OCI-LY7 (cell line): ENCODE measurements around the gene HAUS2. TPM values are rescaled to one million over a fixed set of nuclear protein-coding genes. Genes with fewer than 3 reads are reported as not detected.

Source experiments
- Bru-seq: library from RNA; stranded (reverse); fragments of 400-500 nt; gene quantifications from one replicate; lab custom pipeline; 2021; lab: Mats Ljungman, UMichigan
- BruChase-seq, 2 experiments: library from RNA; stranded (reverse); fragments of 400-500 nt; gene quantifications; one replicate each; lab custom pipeline; 2021; lab: Mats Ljungman, UMichigan
- BruUV-seq: library from RNA; stranded (reverse); fragments of 400-500 nt; replicated peaks from 2 replicates; lab custom pipeline; 2021; lab: Mats Ljungman, UMichigan
- CTCF ChIA-PET: fragments of 300-600 bp; sonication (Branson Sonifier 250); formaldehyde crosslinking; loops from one replicate; lab custom pipeline; 2022; ENCODE audit warnings: antibody characterized with exemption; ENCODE audit not compliant: unreplicated experiment; lab: Charles Lee
- POLR2A ChIA-PET: fragments of 300-600 bp; sonication (Branson Sonifier 250); formaldehyde crosslinking; loops from one replicate; lab custom pipeline; 2022; ENCODE audit warnings: antibody characterized with exemption; lab: Charles Lee
- DNase-seq: peaks from one replicate; pipeline ENCODE4 v3.0.0-alpha.2; 2015; ENCODE audit warnings: low spot score
- H2AFZ ChIP-seq: fragments of 200-600 bp; sonication (generic), shearing (Covaris generic); 2 replicates; pipeline ENCODE4 v1.6.1; 2014; ENCODE audit warnings: mild to moderate bottlenecking, antibody characterized with exemption, low read length, moderate library complexity
- H3K27ac ChIP-seq: fragments of 200-600 bp; sonication (generic); 2 replicates; pipeline ENCODE4 v1.5.1; 2014; ENCODE audit warnings: mixed run types, low read depth, mild to moderate bottlenecking, moderate library complexity, low read length, inconsistent platforms; ENCODE audit not compliant: poor library complexity, severe bottlenecking
- H3K36me3 ChIP-seq: fragments of 200-600 bp; sonication (generic); 2 replicates; pipeline ENCODE4 v1.6.1; 2014; ENCODE audit warnings: mild to moderate bottlenecking, antibody characterized with exemption, low read length, moderate library complexity, mixed read lengths; ENCODE audit not compliant: insufficient read depth
- H3K4me1 ChIP-seq: fragments of 200-600 bp; sonication (generic); 2 replicates; pipeline ENCODE4 v1.5.1; 2014; ENCODE audit warnings: mild to moderate bottlenecking, low read length; ENCODE audit not compliant: insufficient read depth, poor library complexity, severe bottlenecking
- H3K4me2 ChIP-seq: fragments of 200-600 bp; sonication (generic); 2 replicates; pipeline ENCODE4 v1.6.1; 2014; ENCODE audit warnings: mild to moderate bottlenecking, low read length
- H3K4me3 ChIP-seq: fragments of 200-600 bp; sonication (generic); 2 replicates; pipeline ENCODE4 v1.5.1; 2014; ENCODE audit warnings: mild to moderate bottlenecking, low read depth, low read length; ENCODE audit not compliant: poor library complexity, severe bottlenecking
- H3K79me2 ChIP-seq: fragments of 200-600 bp; sonication (generic); 2 replicates; pipeline ENCODE4 v1.6.1; 2016; ENCODE audit warnings: low read depth, mild to moderate bottlenecking, low read length, moderate library complexity, mixed read lengths; ENCODE audit not compliant: insufficient read depth
- H3K9me2 ChIP-seq: fragments of 200-600 bp; sonication (generic); 2 replicates; pipeline ENCODE4 v1.6.1; 2016; ENCODE audit warnings: mild to moderate bottlenecking, low read length, mixed read lengths; ENCODE audit not compliant: insufficient read depth
- H3K9me3 ChIP-seq: fragments of 200-600 bp; sonication (generic); 2 replicates; pipeline ENCODE4 v1.6.1; 2014; ENCODE audit warnings: mild to moderate bottlenecking, mixed run types, low read length, mixed read lengths
- H4K20me1 ChIP-seq: fragments of 200-600 bp; sonication (generic); 2 replicates; pipeline ENCODE4 v1.6.1; 2014; ENCODE audit warnings: mild to moderate bottlenecking, antibody characterized with exemption, low read length, moderate library complexity, mixed read lengths; ENCODE audit not compliant: insufficient read depth
- CTCF ChIP-seq: fragments of 200-600 bp; sonication (generic); conservative IDR thresholded peaks from 2 replicates; pipeline ENCODE4 v1.5.1; 2014; ENCODE audit warnings: mild to moderate bottlenecking, antibody characterized with exemption, low read length, moderate library complexity, mixed read lengths
- EZH2phosphoT487 ChIP-seq: fragments of 200-600 bp; sonication (generic); IDR thresholded peaks from 2 replicates; pipeline ENCODE4 v1.6.1; 2018; ENCODE audit warnings: low read depth, borderline replicate concordance, mild to moderate bottlenecking, mixed run types, antibody characterized with exemption, low read length, moderate library complexity, mixed read lengths
- intact Hi-C: fragments of 100-400 bp; cut with micrococcal nuclease; formaldehyde crosslinking; loops from one replicate; pipeline ENCODE4 v1.10.0; 2022; ENCODE audit not compliant: unreplicated experiment
- long read RNA-seq: library from polyadenylated mRNA; stranded (forward); transcript quantifications from one replicate; pipeline ENCODE4 v2.0.0, GENCODE V29; 2022
- total RNA-seq, 2 experiments: library from RNA; depleted of rRNA in 1 of 2; stranded (reverse); fragments of >200 nt in 1 of 2; shearing (Covaris generic) in 1 of 2; gene quantifications; 2 replicates each; pipeline ENCODE4 v1.2.3, GENCODE V29; 2014 to 2022

HAUS2 gene
- total RNA-seq (2014; rRNA removed; shearing (Covaris generic)): 44.9 and 50.4 TPM in 2 replicates
- total RNA-seq (2022): 40.3 and 43.7 TPM in 2 replicates
- Bru-seq, nascent RNA: percentile 80 among the genes with signal in this experiment
- BruChase-seq, experiment 1, labeled RNA remaining after a 6-hour chase: percentile 88 among the genes with signal in this experiment
- percentile 90 among the genes with signal in this experiment for BruChase-seq, experiment 2, labeled RNA remaining after a 2-hour chase
- long read RNA-seq, transcript HAUS2-208 (5 exons, 1,702 nt): minor isoform, 5 of 34 reads
- long read RNA-seq, transcript HAUS2-201 (6 exons, 3,949 nt): major isoform, 11 of 34 reads
- long read RNA-seq, partial matches to known transcripts: 2 of 34 reads
- long read RNA-seq, other reads (novel, unspliced or antisense): 12 of 34 reads

DNA sequence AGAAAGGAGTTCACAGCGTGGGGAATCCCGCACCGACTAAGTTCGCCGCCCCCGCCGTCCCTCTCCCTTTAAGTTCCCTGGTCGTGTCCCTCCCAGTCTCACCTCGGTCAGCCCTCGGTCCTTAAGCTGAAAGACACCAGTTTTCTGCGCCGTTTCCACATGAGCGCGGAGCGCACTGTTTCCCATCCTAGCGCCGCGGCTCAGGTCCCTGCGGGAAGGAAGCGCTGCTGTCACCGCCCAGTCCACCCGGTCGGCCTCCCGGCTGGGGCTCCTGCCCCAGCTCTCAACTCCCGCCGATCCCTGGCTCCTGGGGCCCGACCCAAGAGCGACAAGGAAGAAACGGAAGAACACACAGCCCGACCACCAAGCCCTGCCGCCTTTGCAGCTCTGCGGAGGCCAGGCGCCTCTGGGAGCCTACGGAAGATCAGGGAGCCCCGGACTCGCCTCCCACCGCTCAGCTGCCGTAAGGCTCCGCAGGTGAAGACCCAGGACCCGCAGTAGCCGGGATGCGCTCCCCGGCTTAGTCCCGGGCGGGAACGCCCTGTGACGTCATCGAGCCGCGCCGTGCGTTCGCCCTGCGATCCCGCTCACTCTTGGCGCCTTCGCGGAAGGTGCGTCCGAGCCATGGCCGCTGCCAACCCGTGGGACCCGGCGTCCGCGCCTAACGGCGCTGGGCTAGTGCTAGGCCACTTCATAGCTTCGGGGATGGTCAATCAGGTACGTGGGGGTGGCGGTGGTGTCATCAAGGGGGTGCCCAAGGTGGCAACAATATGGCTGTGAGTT lies at the start of gene HAUS2, which contains the start of gene LRRC57:
Gene HAUS2 (plus strand): TSS at position 590 of the 783 bp plus-strand sequence. CDS start 35 bp downstream, at position 625.
Gene LRRC57 (minus strand): TSS at position 545 of the 783 bp plus-strand sequence. CDS start 359 bp downstream, at position 186.
- Histone ChIP-seq H3K4me3 (peak within 1 kb of the TSS; percentile 98), H3K36me3 (peaks cover 59% of the 10 kb centered on the region), H3K4me2 (peak within 1 kb of the TSS; percentile 83), H3K27ac (peak within 1 kb of the TSS; percentile 71), H3K79me2 (peaks cover 60% of the 10 kb centered on the region), H3K9me3 (no peaks in the 10 kb centered on the region), H4K20me1 (0 out of 2 replicates have a peak, but pooled peaks cover 10% of the 10 kb centered on the region), H2AFZ (peak within 1 kb of the TSS; percentile 89), H3K4me1 (peaks cover 45% of the 10 kb centered on the region), H3K9me2 (no peaks in the 10 kb centered on the region)
- POLR2A ChIA-PET: interaction anchor here (0.6 to 3.4 kb wide), 10 partner anchors 10 to 1777 kb away, joined by 3 to 15 read pairs (median 3); partner anchors contain the start of genes STARD9 and ZNF106
- no peak for TF ChIP-seq EZH2phosphoT487
- TF ChIP-seq CTCF: no peak
- peak; percentile 90 for DNase-seq
- BruUV-seq: no TSS peak
- CTCF ChIA-PET: interaction anchor here (0.6 kb wide), 2 partner anchors 58 to 85 kb away, joined by 3 to 7 read pairs; partner anchors contain the start of gene ZNF106
- intact Hi-C loops: loop anchor here (2.0 to 10.0 kb wide), 2 partner anchors 58 to 106 kb away; partner anchors contain the start of gene ZNF106

DNA sequence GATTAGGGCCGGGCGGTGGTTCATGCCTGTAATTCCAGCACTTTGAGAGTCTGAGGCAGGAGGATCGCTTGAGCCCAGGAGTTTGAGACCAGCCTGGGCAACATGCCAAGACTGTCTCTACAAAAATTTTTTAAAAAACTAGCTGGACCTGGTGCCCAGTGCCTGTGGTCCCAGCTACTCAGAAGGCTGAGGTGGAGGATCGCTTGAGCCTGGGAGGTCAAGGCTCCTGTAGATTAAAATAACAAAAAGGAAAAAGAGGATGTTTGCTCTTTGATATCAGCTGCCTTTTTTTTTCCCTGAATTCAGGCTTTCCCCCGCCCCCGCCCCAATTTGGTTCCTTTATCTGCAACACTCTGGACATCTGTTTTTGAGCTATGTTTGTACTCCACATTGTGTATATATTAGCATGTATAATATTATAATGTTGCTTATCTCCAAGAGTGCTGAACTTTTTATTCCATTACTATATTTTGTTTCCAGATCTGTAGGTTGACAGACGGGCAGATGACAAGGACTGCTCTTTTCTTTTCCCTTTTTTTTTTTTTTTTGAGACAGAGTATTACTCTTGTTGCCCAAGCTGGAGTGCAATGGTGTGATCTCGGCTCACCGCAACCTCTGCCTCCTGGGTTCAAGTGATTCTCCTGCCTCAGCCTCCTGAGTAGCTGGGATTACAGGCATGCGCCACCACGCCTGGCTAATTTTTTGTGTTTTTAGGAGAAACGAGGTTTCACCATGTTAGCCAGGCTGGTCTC lies 48.6 kb upstream of the HAUS2 start:
- Histone ChIP-seq H3K4me1 (peaks cover 55% of the 10 kb centered on the region), H3K4me2 (no peak overlapping the region), H3K36me3 (no peaks in the 10 kb centered on the region), H3K4me3 (no peak overlapping the region), H3K9me3 (no peaks in the 10 kb centered on the region), H3K27ac (no peak overlapping the region), H3K9me2 (no peaks in the 10 kb centered on the region), H4K20me1 (no peaks in the 10 kb centered on the region), H2AFZ (no peak overlapping the region), H3K79me2 (peaks cover 52% of the 10 kb centered on the region; the same call in 1 of the 2 replicates)
- intact Hi-C loops: no loop called here
- no peak for TF ChIP-seq EZH2phosphoT487
- no peak for TF ChIP-seq CTCF
- POLR2A ChIA-PET: interaction anchor here (1.2 to 1.4 kb wide), 2 partner anchors 9 to 11 kb away, joined by 3 to 10 read pairs; partner anchors contain the start of gene ZNF106
- DNase-seq: no peak
- CTCF ChIA-PET: no interaction called here
- no TSS peak for BruUV-seq
